Fibroblast of lung (primary cell): ENCODE measurements around the gene LIMA1.

Experiments
- EZH2 ChIP-seq: IDR thresholded peaks from 2 replicates; pipeline ENCODE4 v1.5.1; 2012; ENCODE audit warnings: low read length, control low read depth, mild to moderate bottlenecking; ENCODE audit errors: missing control alignments
- TF ChIP-seq, protein P1 (sequence below), 2 donors: IDR thresholded peaks in 1 of 2; conservative IDR thresholded peaks in 1 of 2; 1 replicate in 1 of 2; 2 replicates in 1 of 2; pipeline ENCODE4 v1.5.1; 2011 to 2012; ENCODE audit warnings: low read length in 2 of 2, control low read depth in 1 of 2, inconsistent platforms in 1 of 2, low read depth in 1 of 2, mild to moderate bottlenecking in 1 of 2

GRCh38 chr12:50261654-50262053 is 21.7 kb downstream of the LIMA1 start:
- TF ChIP-seq, protein P1, sequence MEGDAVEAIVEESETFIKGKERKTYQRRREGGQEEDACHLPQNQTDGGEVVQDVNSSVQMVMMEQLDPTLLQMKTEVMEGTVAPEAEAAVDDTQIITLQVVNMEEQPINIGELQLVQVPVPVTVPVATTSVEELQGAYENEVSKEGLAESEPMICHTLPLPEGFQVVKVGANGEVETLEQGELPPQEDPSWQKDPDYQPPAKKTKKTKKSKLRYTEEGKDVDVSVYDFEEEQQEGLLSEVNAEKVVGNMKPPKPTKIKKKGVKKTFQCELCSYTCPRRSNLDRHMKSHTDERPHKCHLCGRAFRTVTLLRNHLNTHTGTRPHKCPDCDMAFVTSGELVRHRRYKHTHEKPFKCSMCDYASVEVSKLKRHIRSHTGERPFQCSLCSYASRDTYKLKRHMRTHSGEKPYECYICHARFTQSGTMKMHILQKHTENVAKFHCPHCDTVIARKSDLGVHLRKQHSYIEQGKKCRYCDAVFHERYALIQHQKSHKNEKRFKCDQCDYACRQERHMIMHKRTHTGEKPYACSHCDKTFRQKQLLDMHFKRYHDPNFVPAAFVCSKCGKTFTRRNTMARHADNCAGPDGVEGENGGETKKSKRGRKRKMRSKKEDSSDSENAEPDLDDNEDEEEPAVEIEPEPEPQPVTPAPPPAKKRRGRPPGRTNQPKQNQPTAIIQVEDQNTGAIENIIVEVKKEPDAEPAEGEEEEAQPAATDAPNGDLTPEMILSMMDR (conservative IDR thresholded peaks at IDR 0.05 in 1 of 2, IDR thresholded peaks at IDR 0.05 in 1 of 2; ENCODE audit: low read depth in 1 of 2, low read length in 2 of 2), result peak in 1 of 2 donors; percentile 12
- no peak for TF ChIP-seq EZH2
